ENCODE results near the gene LNX1.

- TF ChIP-seq POLR2A (IDR thresholded peaks at IDR 0.05) = no peak
- TF ChIP-seq, protein P1, sequence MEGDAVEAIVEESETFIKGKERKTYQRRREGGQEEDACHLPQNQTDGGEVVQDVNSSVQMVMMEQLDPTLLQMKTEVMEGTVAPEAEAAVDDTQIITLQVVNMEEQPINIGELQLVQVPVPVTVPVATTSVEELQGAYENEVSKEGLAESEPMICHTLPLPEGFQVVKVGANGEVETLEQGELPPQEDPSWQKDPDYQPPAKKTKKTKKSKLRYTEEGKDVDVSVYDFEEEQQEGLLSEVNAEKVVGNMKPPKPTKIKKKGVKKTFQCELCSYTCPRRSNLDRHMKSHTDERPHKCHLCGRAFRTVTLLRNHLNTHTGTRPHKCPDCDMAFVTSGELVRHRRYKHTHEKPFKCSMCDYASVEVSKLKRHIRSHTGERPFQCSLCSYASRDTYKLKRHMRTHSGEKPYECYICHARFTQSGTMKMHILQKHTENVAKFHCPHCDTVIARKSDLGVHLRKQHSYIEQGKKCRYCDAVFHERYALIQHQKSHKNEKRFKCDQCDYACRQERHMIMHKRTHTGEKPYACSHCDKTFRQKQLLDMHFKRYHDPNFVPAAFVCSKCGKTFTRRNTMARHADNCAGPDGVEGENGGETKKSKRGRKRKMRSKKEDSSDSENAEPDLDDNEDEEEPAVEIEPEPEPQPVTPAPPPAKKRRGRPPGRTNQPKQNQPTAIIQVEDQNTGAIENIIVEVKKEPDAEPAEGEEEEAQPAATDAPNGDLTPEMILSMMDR (IDR thresholded peaks at IDR 0.05) = no peak
These were observed 22.1 kb upstream of the LNX1 start for GRCh38 chr4:53613428-53613827.
